ENCODE measurements around the gene REN. TPM values are rescaled to one million over a fixed set of nuclear protein-coding genes. Genes with fewer than 3 reads are reported as not detected.

The REN gene
- total RNA-seq, 1 experiment from 2014 or later = not detected

GRCh38 chr1:204123376-204123775 lies 42.8 kb downstream of the REN start:
- Mint-ChIP-seq H3K4me1 (ENCODE audit: low read depth, unreplicated experiment) (peaks cover 9% of the 10 kb centered on the region), H3K27ac (ENCODE audit: unreplicated experiment) (no peak overlapping the region), H3K36me3 (ENCODE audit: insufficient read depth, unreplicated experiment) (peaks cover 15% of the 10 kb centered on the region), H3K4me3 (ENCODE audit: unreplicated experiment) (no peak overlapping the region), H3K9me3 (ENCODE audit: unreplicated experiment) (no peaks in the 10 kb centered on the region), H3K27me3 (ENCODE audit: insufficient read depth, unreplicated experiment) (no peaks in the 10 kb centered on the region)
- intact Hi-C loops (cut with micrococcal nuclease; ENCODE audit: unreplicated experiment) = loop anchor here (10.0 kb wide), 1 partner anchor 119 kb away; no protein-coding TSS in a partner anchor
- no TSS peak for BruUV-seq (replicated peaks)
- no peaks in the 10 kb centered on the region for H3K9me3 ChIP-seq
- H3K4me3 ChIP-seq (ENCODE audit: low read depth, low read length) = no peak overlapping the region
- H3K4me1 ChIP-seq = no peaks in the 10 kb centered on the region
- no peak for DNase-seq
- TF ChIP-seq, protein P1, sequence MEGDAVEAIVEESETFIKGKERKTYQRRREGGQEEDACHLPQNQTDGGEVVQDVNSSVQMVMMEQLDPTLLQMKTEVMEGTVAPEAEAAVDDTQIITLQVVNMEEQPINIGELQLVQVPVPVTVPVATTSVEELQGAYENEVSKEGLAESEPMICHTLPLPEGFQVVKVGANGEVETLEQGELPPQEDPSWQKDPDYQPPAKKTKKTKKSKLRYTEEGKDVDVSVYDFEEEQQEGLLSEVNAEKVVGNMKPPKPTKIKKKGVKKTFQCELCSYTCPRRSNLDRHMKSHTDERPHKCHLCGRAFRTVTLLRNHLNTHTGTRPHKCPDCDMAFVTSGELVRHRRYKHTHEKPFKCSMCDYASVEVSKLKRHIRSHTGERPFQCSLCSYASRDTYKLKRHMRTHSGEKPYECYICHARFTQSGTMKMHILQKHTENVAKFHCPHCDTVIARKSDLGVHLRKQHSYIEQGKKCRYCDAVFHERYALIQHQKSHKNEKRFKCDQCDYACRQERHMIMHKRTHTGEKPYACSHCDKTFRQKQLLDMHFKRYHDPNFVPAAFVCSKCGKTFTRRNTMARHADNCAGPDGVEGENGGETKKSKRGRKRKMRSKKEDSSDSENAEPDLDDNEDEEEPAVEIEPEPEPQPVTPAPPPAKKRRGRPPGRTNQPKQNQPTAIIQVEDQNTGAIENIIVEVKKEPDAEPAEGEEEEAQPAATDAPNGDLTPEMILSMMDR (IDR thresholded peaks at IDR 0.05; ENCODE audit: insufficient read depth in 1 of 2, low read depth in 1 of 2, low read length in 1 of 2, severe bottlenecking in 1 of 2, unreplicated experiment in 1 of 2) = peak in 1 of 2 experiments; percentile 31
- ChIA-PET POLR2A (no interaction called here), CTCF (no interaction called here)
- peaks cover 2% of the 10 kb centered on the region for H3K36me3 ChIP-seq (ENCODE audit: control insufficient read depth, insufficient read depth, low read length)
- no peaks in the 10 kb centered on the region for H3K27me3 ChIP-seq (replicated peaks; ENCODE audit: control insufficient read depth, insufficient read depth, low read length)

DNA sequence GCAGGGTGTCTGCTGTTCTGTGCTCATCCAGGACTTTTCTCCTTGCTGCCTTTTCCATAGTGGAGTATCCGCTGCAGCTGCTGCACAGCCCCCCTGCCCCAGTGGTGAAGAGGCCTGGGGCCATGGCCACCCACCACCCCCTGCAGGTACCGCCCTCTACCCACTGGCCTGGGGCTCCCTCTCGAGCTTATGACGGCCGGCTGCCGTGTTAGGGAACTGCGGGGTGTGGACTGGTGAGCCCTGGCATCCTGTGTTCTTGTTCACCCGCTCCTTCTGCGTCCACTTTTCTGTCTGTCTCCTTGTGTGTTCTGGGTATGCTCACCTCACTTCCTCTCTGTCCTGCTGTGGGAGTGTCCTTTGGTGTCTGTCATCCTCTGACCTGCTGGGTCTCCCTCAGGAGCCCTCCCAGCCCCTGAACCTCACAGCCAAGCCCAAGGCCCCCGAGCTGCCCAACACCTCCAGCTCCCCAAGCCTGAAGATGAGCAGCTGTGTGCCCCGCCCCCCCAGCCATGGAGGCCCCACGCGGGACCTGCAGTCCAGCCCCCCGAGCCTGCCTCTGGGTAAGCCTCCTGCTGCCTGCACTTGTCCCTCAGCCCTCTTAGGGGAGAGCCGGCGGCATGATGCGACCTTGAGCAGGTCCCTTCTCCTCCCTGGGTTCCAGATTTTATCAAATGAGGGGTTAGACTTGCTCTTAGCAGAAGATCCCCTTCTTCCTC lies 44.1 kb downstream of the REN start:
- no peaks in the 10 kb centered on the region for H3K9me3 Mint-ChIP-seq (ENCODE audit: unreplicated experiment)
- POLR2A ChIA-PET = no interaction called here
- H3K4me3 ChIP-seq (ENCODE audit: low read depth, low read length) = no peak overlapping the region
- no peak for DNase-seq
- intact Hi-C loops (cut with micrococcal nuclease; ENCODE audit: unreplicated experiment) = loop anchor here (10.0 kb wide), 1 partner anchor 117 kb away; no protein-coding TSS in a partner anchor
- no TSS peak for BruUV-seq (replicated peaks)
- H3K27me3 ChIP-seq (replicated peaks; ENCODE audit: control insufficient read depth, insufficient read depth, low read length) = no peaks in the 10 kb centered on the region
- H3K9me3 ChIP-seq = no peaks in the 10 kb centered on the region
- no peaks in the 10 kb centered on the region for H3K4me1 Mint-ChIP-seq (ENCODE audit: low read depth, unreplicated experiment)
- H3K4me3 Mint-ChIP-seq (ENCODE audit: unreplicated experiment) = no peak overlapping the region
- H3K4me1 ChIP-seq = no peaks in the 10 kb centered on the region
- peaks cover 4% of the 10 kb centered on the region for H3K36me3 ChIP-seq (ENCODE audit: control insufficient read depth, insufficient read depth, low read length)
- no peaks in the 10 kb centered on the region for H3K27me3 Mint-ChIP-seq (ENCODE audit: insufficient read depth, unreplicated experiment)
- no peak overlapping the region for H3K27ac Mint-ChIP-seq (ENCODE audit: unreplicated experiment)
- TF ChIP-seq, protein P1 (IDR thresholded peaks at IDR 0.05; ENCODE audit: insufficient read depth in 1 of 2, low read depth in 1 of 2, low read length in 1 of 2, severe bottlenecking in 1 of 2, unreplicated experiment in 1 of 2) = no peak
- CTCF ChIA-PET = no interaction called here
- peaks cover 14% of the 10 kb centered on the region for H3K36me3 Mint-ChIP-seq (ENCODE audit: insufficient read depth, unreplicated experiment)

DNA sequence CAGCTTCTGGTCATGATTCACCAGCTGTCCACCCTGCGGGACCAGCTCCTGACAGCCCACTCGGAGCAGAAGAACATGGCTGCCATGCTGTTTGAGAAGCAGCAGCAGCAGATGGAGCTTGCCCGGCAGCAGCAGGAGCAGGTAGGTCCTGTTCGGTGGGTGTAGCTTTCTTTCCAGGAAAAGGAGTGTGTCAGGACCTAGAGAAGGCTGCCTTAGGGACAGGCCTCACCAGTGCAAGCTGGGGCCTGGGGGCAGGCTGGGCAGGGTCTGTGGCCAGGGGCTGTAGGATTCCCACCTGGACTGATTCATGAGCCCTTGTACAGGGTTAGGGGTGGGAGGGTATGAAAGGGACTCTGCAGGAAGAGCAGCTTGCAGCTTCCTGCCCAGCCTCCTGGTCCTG lies 49.6 kb downstream of the REN start:
- Histone ChIP-seq H3K4me1 (no peaks in the 10 kb centered on the region), H3K27me3 (replicated peaks; ENCODE audit: control insufficient read depth, insufficient read depth, low read length) (no peaks in the 10 kb centered on the region), H3K4me3 (ENCODE audit: low read depth, low read length) (no peak overlapping the region), H3K9me3 (no peaks in the 10 kb centered on the region), H3K36me3 (ENCODE audit: control insufficient read depth, insufficient read depth, low read length) (peaks cover 4% of the 10 kb centered on the region)
- intact Hi-C loops (cut with micrococcal nuclease; ENCODE audit: unreplicated experiment) = no loop called here
- no peaks in the 10 kb centered on the region for H3K9me3 Mint-ChIP-seq (ENCODE audit: unreplicated experiment)
- BruUV-seq (replicated peaks) = no TSS peak
- no peaks in the 10 kb centered on the region for H3K27me3 Mint-ChIP-seq (ENCODE audit: insufficient read depth, unreplicated experiment)
- no peak overlapping the region for H3K27ac Mint-ChIP-seq (ENCODE audit: unreplicated experiment)
- POLR2A ChIA-PET = no interaction called here
- no peak for DNase-seq
- peaks cover 15% of the 10 kb centered on the region for H3K36me3 Mint-ChIP-seq (ENCODE audit: insufficient read depth, unreplicated experiment)
- no peak overlapping the region for H3K4me3 Mint-ChIP-seq (ENCODE audit: unreplicated experiment)
- TF ChIP-seq, protein P1 (IDR thresholded peaks at IDR 0.05; ENCODE audit: insufficient read depth in 1 of 2, low read depth in 1 of 2, low read length in 1 of 2, severe bottlenecking in 1 of 2, unreplicated experiment in 1 of 2) = no peak
- CTCF ChIA-PET = interaction anchor here (1.7 kb wide), 1 partner anchor 12 kb away, joined by 5 read pairs; no protein-coding TSS in a partner anchor
- H3K4me1 Mint-ChIP-seq (ENCODE audit: low read depth, unreplicated experiment) = peaks cover 5% of the 10 kb centered on the region

Data from Caco-2 (cell line).